HG02981 (cell line): ENCODE results near the gene CDC42BPB.

ENCODE experiments used
- ATAC-seq: cut with Tn5 transposase; IDR thresholded peaks from one replicate; pipeline ENCODE4 v1.9.1; 2021; ENCODE audit warnings: mild to moderate bottlenecking, moderate library complexity; ENCODE audit not compliant: unreplicated experiment

The CDC42BPB gene

GRCh38 chr14:103096387-103096786, 39.0 kb upstream of the CDC42BPB start:
- ATAC-seq: no peak

GRCh38 chr14:103095210-103095778, 37.9 kb upstream of the CDC42BPB start:
- no peak for ATAC-seq

GRCh38 chr14:103094406-103095209, 37.3 kb upstream of the CDC42BPB start, which contains the start of gene EXOC3L4:
TSS of gene EXOC3L4 (plus strand) at chr14:103094725. CDS start at chr14:103100220, 5,495 bp downstream.
- no peak for ATAC-seq

- ATAC-seq: no peak
Observed at GRCh38 chr14:103093856-103094405, 36.6 kb upstream of the CDC42BPB start.

- no peak for ATAC-seq
Observed at GRCh38 chr14:103091883-103092222, 34.5 kb upstream of the CDC42BPB start.

- ATAC-seq: peak; percentile 51
Observed at GRCh38 chr14:103091041-103091882, 33.9 kb upstream of the CDC42BPB start.

GRCh38 chr14:103090481-103091020, 33.2 kb upstream of the CDC42BPB start:
- no peak for ATAC-seq

- no peak for ATAC-seq
Observed at GRCh38 chr14:103089386-103090335, 32.3 kb upstream of the CDC42BPB start.

GRCh38 chr14:103088921-103089320, 31.6 kb upstream of the CDC42BPB start:
- ATAC-seq: no peak

- no peak for ATAC-seq
Observed at GRCh38 chr14:103087343-103087835, 30.0 kb upstream of the CDC42BPB start.

- no peak for ATAC-seq
Observed at GRCh38 chr14:103086771-103087342, 29.5 kb upstream of the CDC42BPB start.

- no peak for ATAC-seq
Observed at GRCh38 chr14:103085106-103086091, 28.1 kb upstream of the CDC42BPB start.

- ATAC-seq: no peak
Observed at GRCh38 chr14:103084021-103084919, 26.9 kb upstream of the CDC42BPB start, which contains the start of gene LBHD2. TSS of gene LBHD2 (plus strand) at chr14:103084210. CDS start at chr14:103086013, 1,803 bp downstream.

GRCh38 chr14:103081951-103082350, 24.6 kb upstream of the CDC42BPB start:
- no peak for ATAC-seq

- ATAC-seq: no peak
Observed at GRCh38 chr14:103078860-103079587, 21.7 kb upstream of the CDC42BPB start.

- peak; percentile 56 for ATAC-seq
Observed at GRCh38 chr14:103078420-103078749, 21.0 kb upstream of the CDC42BPB start.
